Endothelial cell of umbilical vein (primary cell): ENCODE results near the gene LGALS1. TPM values are rescaled to one million over a fixed set of nuclear protein-coding genes. Genes with fewer than 3 reads are reported as not detected.

Experiments used
- BruUV-seq: library from RNA; stranded (reverse); fragments of 400-500 nt; replicated peaks from 2 replicates; lab custom pipeline; 2021; lab: Mats Ljungman, UMichigan
- CTCF ChIA-PET: fragments of 300-600, 350-600 bp; sonication (Branson Sonifier 250); formaldehyde crosslinking; loops from one replicate; lab custom pipeline; 2021; ENCODE audit warnings: antibody characterized with exemption, inconsistent platforms; lab: Charles Lee
- POLR2A ChIA-PET: fragments of 300-600, 350-600 bp; sonication (Branson Sonifier 250); formaldehyde crosslinking; loops from one replicate; lab custom pipeline; 2021; ENCODE audit warnings: antibody characterized with exemption, inconsistent platforms; lab: Charles Lee
- DNase-seq: peaks from one replicate; pipeline ENCODE4 v3.0.0-alpha.2; 2011; ENCODE audit warnings: low read depth, low spot score
- FAIRE-seq: peaks from 2 replicates; lab custom pipeline; 2011; peaks lifted over from hg19 to GRCh38; lab: Jason Lieb, UNC
- H2AFZ ChIP-seq: 2 replicates; pipeline ENCODE4 v1.6.0; 2012; ENCODE audit warnings: low read depth, low read length, control low read depth, inconsistent platforms
- H3K27ac ChIP-seq: 2 replicates; pipeline ENCODE4 v1.5.1; 2011; ENCODE audit warnings: low read depth, mild to moderate bottlenecking, control low read depth, low read length, moderate library complexity; ENCODE audit not compliant: insufficient read depth
- H3K27me3 ChIP-seq, 2 experiments: 2 replicates each; pipeline versions ENCODE4 v1.6.0 to v1.6.1; 2011; ENCODE audit warnings: low read length in 2 of 2, mixed read lengths in 1 of 2; ENCODE audit not compliant: control insufficient read depth in 2 of 2, insufficient read depth in 2 of 2
- H3K36me3 ChIP-seq, 2 experiments: 2 replicates in 1 of 2; 3 replicates in 1 of 2; pipeline ENCODE4 v1.5.1; 2011; ENCODE audit warnings: low read length in 2 of 2, mild to moderate bottlenecking in 1 of 2, moderate library complexity in 1 of 2; ENCODE audit not compliant: control insufficient read depth in 2 of 2, insufficient read depth in 2 of 2; ENCODE audit errors: extremely low read depth in 1 of 2
- H3K4me1 ChIP-seq: 3 replicates; pipeline ENCODE4 v1.5.1; 2011; ENCODE audit warnings: mild to moderate bottlenecking, low read length; ENCODE audit not compliant: control insufficient read depth, insufficient read depth; ENCODE audit errors: extremely low read depth
- H3K4me2 ChIP-seq: 2 replicates; pipeline ENCODE4 v1.6.1; 2011; ENCODE audit warnings: low read length, control low read depth, mixed read lengths; ENCODE audit not compliant: insufficient read depth
- H3K4me3 ChIP-seq, 3 experiments: fragments of 200-600 bp in 1 of 3; sonication (generic), shearing (Covaris generic) in 1 of 3; replicated peaks in 1 of 3; 2 replicates each; pipeline ENCODE4 v1.5.1; 2011 to 2016; ENCODE audit warnings: control low read depth in 3 of 3, low read length in 3 of 3, mild to moderate bottlenecking in 2 of 3, inconsistent platforms in 1 of 3, low read depth in 1 of 3, moderate library complexity in 1 of 3; ENCODE audit not compliant: insufficient read depth in 1 of 3
- H3K79me2 ChIP-seq: 2 replicates; pipeline ENCODE4 v1.6.0; 2012; ENCODE audit warnings: low read length, inconsistent platforms; ENCODE audit not compliant: control insufficient read depth, insufficient read depth
- H3K9ac ChIP-seq: replicated peaks from 2 replicates; pipeline ENCODE3; 2011; ENCODE audit warnings: low read length, control low read depth; ENCODE audit not compliant: insufficient read depth; ENCODE audit errors: extremely low read depth
- H3K9me1 ChIP-seq: replicated peaks from 3 replicates; pipeline ENCODE4 v1.6.0; 2011; ENCODE audit warnings: mild to moderate bottlenecking, low read length; ENCODE audit not compliant: control insufficient read depth, insufficient read depth; ENCODE audit errors: extremely low read depth
- H3K9me3 ChIP-seq: replicated peaks from 2 replicates; pipeline ENCODE4 v1.5.1; 2012; ENCODE audit warnings: low read length, inconsistent platforms; ENCODE audit not compliant: control insufficient read depth, insufficient read depth
- H4K20me1 ChIP-seq: replicated peaks from 2 replicates; pipeline ENCODE3; 2011; ENCODE audit warnings: mild to moderate bottlenecking, low read length; ENCODE audit not compliant: control insufficient read depth, insufficient read depth; ENCODE audit errors: extremely low read depth
- EZH2 ChIP-seq: IDR thresholded peaks from 2 replicates; pipeline ENCODE4 v1.6.1; 2012; ENCODE audit warnings: borderline replicate concordance, low read depth, mild to moderate bottlenecking, moderate library complexity, low read length, inconsistent platforms; ENCODE audit not compliant: severe bottlenecking
- FOS ChIP-seq: IDR thresholded peaks from 2 replicates; pipeline ENCODE4 v1.6.1; 2011; ENCODE audit warnings: mild to moderate bottlenecking, low read length, moderate library complexity, borderline replicate concordance; ENCODE audit not compliant: insufficient read depth
- GATA2 ChIP-seq: IDR thresholded peaks from 2 replicates; pipeline ENCODE4 v1.7.0; 2011; ENCODE audit warnings: low read depth, mild to moderate bottlenecking, moderate library complexity, mixed read lengths, low read length; ENCODE audit not compliant: insufficient read length, insufficient read depth
- JUN ChIP-seq: IDR thresholded peaks from 2 replicates; pipeline ENCODE4 v1.6.1; 2011; ENCODE audit warnings: borderline replicate concordance, low read depth; ENCODE audit not compliant: insufficient read length, insufficient read depth
- MYC ChIP-seq: IDR thresholded peaks from one replicate; pipeline ENCODE4 v1.6.1; 2011; ENCODE audit warnings: mild to moderate bottlenecking, low read depth, low read length
- POLR2A ChIP-seq: IDR thresholded peaks from 2 replicates; pipeline ENCODE4 v1.6.1; 2012; ENCODE audit warnings: low read depth, mild to moderate bottlenecking, control low read depth, low read length
- POLR2AphosphoS5 ChIP-seq: IDR thresholded peaks from 2 replicates; pipeline ENCODE4 v1.6.1; 2012; ENCODE audit warnings: low read depth, mild to moderate bottlenecking, control low read depth, low read length, moderate library complexity; ENCODE audit not compliant: insufficient read depth
- dilution Hi-C: fragments of 300-500 bp; cut with MboI; formaldehyde crosslinking; loops from one replicate; pipeline ENCODE4 v1.15.0; 2019; ENCODE audit warnings: low sequenced_read_pairs; ENCODE audit not compliant: extremely low pct_ligation_motif_present
- intact Hi-C: fragments of 100-400 bp; cut with micrococcal nuclease; formaldehyde crosslinking; loops from one replicate; pipeline ENCODE4 v1.10.0; 2022
- polyA plus RNA-seq, 4 experiments: library from polyadenylated mRNA; depleted of rRNA in 3 of 4; stranded (reverse) in 3 of 4; unstranded in 1 of 4; fragments of >200 nt; gene quantifications; 2 replicates each; pipeline versions ENCODE4 v1.2.1 to v1.2.3, GENCODE V29; 2011 to 2012; ENCODE audit warnings: missing spikeins in 1 of 4
- total RNA-seq: library from RNA; stranded (reverse); gene quantifications from 2 replicates; pipeline ENCODE4 v1.2.3, GENCODE V29; 2021
- TF ChIP-seq, protein P1 (sequence below): IDR thresholded peaks from 2 replicates; pipeline ENCODE4 v1.6.1; 2011; ENCODE audit not compliant: insufficient read depth, insufficient read length
- TF ChIP-seq, protein P2 (sequence below), 2 donors: IDR thresholded peaks; 1 replicate in 1 of 2; 2 replicates in 1 of 2; pipeline ENCODE4 v1.5.1; 2011; ENCODE audit warnings: low read length in 2 of 2, mild to moderate bottlenecking in 2 of 2, moderate library complexity in 2 of 2, control low read depth in 1 of 2, inconsistent platforms in 1 of 2, low read depth in 1 of 2; ENCODE audit not compliant: insufficient read depth in 1 of 2; ENCODE audit errors: extremely low read depth in 1 of 2

Gene LGALS1
- total and polyA plus RNA-seq, 2 donors (not counting 3 experiments of a cell fraction or from before 2014, with no cell fraction given), result 2,698 to 13,642 TPM

DNA sequence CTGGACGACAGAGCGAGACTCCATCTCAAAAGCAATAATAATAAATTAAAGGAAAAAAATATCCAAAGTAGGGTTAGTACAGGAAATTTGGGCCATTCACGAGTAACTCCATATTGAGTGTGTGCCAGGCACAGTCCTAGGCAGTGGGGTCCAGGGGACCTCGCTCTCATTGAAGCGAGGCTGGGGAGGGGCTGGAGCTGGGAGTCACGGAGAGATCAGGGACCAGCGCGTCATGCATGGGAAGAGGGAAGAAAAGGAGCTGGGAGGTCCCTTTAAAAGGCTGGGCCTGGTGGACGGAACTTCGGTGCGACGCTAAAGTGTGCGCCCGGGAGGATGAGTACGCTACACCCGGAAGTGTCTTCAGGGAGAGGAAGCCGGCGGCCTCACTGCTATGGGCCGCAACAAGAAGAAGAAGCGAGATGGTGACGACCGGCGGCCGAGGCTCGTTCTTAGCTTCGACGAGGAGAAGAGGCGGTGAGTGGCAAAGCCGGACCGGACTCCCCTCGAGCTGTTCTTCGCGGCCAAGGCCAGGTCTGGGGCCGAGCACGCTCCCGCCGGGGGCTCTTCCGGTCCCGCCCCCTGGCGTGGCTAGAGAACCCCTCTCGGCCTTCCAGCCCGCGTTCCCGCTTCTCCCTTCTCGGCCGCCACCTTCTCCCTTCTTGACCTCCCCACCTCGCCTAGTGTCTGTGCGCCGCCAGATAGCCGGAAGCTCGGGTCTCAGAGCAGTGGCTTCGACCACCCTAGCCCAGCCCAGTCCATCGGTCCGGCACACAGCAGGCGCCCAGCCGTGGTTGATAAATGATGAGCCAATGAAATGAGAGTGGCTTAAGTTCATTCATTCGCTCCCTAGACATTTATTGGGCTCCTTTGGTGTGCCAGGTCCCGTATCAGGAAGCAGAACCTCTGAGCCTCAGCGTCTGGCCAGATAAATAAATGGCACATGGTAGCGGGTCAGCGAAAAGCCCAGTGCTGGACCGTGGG is 10.9 kb downstream of the LGALS1 start, which contains the start of gene NOL12:
NOL12 (plus strand) TSS at position 342 of the 981 bp plus-strand sequence; CDS start at position 392, 50 bp downstream.
- Histone ChIP-seq H3K9ac (peak within 1 kb of the TSS; percentile 92), H3K4me3 (peak within 1 kb of the TSS; percentile 44 to 99 (median 82)), H4K20me1 (no peaks in the 10 kb centered on the region), H2AFZ (peak within 1 kb of the TSS; percentile 98), H3K4me1 (peaks cover 5% of the 10 kb centered on the region), H3K9me3 (no peaks in the 10 kb centered on the region), H3K9me1 (no peaks in the 10 kb centered on the region), H3K27ac (peak within 1 kb of the TSS; percentile 74), H3K27me3 (no peaks in the 10 kb centered on the region), H3K79me2 (peaks cover 16% of the 10 kb centered on the region), H3K36me3 (peaks cover 5 to 19% of the 10 kb centered on the region in 2 experiments), H3K4me2 (peak within 1 kb of the TSS; percentile 56)
- dilution Hi-C loops (no loop called here), intact Hi-C loops (loop anchor here (1.0 kb wide), 3 partner anchors 9 to 78 kb away; partner anchors contain the start of gene GGA1)
- TF ChIP-seq POLR2A (peak; percentile 90), POLR2AphosphoS5 (peak; percentile 93), GATA2 (no peak)
- CTCF ChIA-PET, result interaction anchor here (0.6 to 8.7 kb wide), 9 partner anchors 9 to 140 kb away, joined by 3 to 307 read pairs (median 4); partner anchors contain the start of gene PDXP
- FAIRE-seq (peak; percentile 97), DNase-seq (peak; percentile 92)
- TSS peak; percentile 88 for BruUV-seq
- POLR2A ChIA-PET, result interaction anchor here (0.8 to 1.4 kb wide), 2 partner anchors 11 to 28 kb away, joined by 4 to 7 read pairs; partner anchors contain the start of genes LGALS1 and PDXP

DNA sequence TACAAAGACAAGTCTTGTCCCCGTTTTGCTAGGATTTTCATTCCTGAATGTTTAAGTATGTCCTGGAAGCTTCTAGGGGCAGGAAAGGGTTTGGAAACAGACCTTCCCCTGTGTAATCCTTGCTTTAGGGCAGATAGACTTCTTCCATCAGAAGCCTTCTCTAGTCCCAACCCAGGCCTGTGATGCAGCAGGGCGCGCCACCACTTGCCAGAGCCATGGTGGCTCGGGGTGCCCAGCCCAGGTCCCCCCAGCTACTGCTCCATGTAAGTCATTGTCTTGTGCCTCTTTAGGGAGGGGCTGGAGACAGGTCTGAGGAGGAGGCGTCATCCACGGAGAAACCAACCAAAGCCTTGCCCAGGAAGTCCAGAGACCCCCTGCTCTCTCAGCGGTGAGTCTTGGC is 15.0 kb downstream of the LGALS1 start:
- Histone ChIP-seq H3K27ac (no peak overlapping the region), H3K27me3 (no peaks in the 10 kb centered on the region), H3K9me3 (no peaks in the 10 kb centered on the region), H3K9me1 (no peaks in the 10 kb centered on the region), H3K36me3 (peaks cover 5 to 38% of the 10 kb centered on the region in 2 experiments), H3K79me2 (peaks cover 16% of the 10 kb centered on the region), H3K4me3 (no peak overlapping the region), H3K9ac (no peak overlapping the region), H3K4me1 (peaks cover 5% of the 10 kb centered on the region), H3K4me2 (no peak overlapping the region), H2AFZ (no peak overlapping the region), H4K20me1 (no peaks in the 10 kb centered on the region)
- TF ChIP-seq POLR2AphosphoS5, result no peak
- TF ChIP-seq GATA2, result no peak
- TF ChIP-seq, protein P1, sequence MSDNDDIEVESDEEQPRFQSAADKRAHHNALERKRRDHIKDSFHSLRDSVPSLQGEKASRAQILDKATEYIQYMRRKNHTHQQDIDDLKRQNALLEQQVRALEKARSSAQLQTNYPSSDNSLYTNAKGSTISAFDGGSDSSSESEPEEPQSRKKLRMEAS, result no peak
- no peak for TF ChIP-seq POLR2A
- no peak for TF ChIP-seq JUN
- no peak for TF ChIP-seq EZH2
- no peak for TF ChIP-seq MYC
- TF ChIP-seq, protein P2, sequence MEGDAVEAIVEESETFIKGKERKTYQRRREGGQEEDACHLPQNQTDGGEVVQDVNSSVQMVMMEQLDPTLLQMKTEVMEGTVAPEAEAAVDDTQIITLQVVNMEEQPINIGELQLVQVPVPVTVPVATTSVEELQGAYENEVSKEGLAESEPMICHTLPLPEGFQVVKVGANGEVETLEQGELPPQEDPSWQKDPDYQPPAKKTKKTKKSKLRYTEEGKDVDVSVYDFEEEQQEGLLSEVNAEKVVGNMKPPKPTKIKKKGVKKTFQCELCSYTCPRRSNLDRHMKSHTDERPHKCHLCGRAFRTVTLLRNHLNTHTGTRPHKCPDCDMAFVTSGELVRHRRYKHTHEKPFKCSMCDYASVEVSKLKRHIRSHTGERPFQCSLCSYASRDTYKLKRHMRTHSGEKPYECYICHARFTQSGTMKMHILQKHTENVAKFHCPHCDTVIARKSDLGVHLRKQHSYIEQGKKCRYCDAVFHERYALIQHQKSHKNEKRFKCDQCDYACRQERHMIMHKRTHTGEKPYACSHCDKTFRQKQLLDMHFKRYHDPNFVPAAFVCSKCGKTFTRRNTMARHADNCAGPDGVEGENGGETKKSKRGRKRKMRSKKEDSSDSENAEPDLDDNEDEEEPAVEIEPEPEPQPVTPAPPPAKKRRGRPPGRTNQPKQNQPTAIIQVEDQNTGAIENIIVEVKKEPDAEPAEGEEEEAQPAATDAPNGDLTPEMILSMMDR (IDR thresholded peaks at IDR 0.05; ENCODE audit: extremely low read depth in 1 of 2, insufficient read depth in 1 of 2, low read depth in 1 of 2, low read length in 2 of 2), result no peak
- TF ChIP-seq FOS, result no peak
- dilution Hi-C loops (no loop called here), intact Hi-C loops (no loop called here)
- POLR2A ChIA-PET, result no interaction called here
- FAIRE-seq, result no peak
- no peak for DNase-seq
- CTCF ChIA-PET, result interaction anchor here (3.2 kb wide), 1 partner anchor 47 kb away, joined by 11 read pairs; no protein-coding TSS in a partner anchor
- BruUV-seq, result no TSS peak
